SK-N-SH (cell line): ENCODE results near the gene NAALAD2. TPM values are rescaled to one million over a fixed set of nuclear protein-coding genes. Genes with fewer than 3 reads are reported as not detected.

Source experiments
- CTCF ChIA-PET: fragments of 300-600, 350-600 bp; formaldehyde crosslinking; extraction: SDS; loops from one replicate; lab custom pipeline; 2021; lab: Yijun Ruan, JAX
- POLR2A ChIA-PET: fragments of 350-600 bp; sonication (Branson Sonifier 250); formaldehyde crosslinking; extraction: SDS; loops from one replicate; lab custom pipeline; 2020; ENCODE audit warnings: antibody characterized with exemption, inconsistent platforms; lab: Yijun Ruan, JAX
- DNase-seq: peaks from one replicate; pipeline ENCODE4 v3.0.0; 2012
- H2AFZ ChIP-seq: fragments of 200-600 bp; sonication (generic); 2 replicates; pipeline ENCODE4 v1.8.1; 2016; ENCODE audit warnings: antibody characterized with exemption, mild to moderate bottlenecking, low read depth
- H3F3A ChIP-seq: fragments of 200-600 bp; sonication (generic); replicated peaks from 2 replicates; pipeline ENCODE3; 2016; ENCODE audit warnings: antibody characterized with exemption, mild to moderate bottlenecking; ENCODE audit not compliant: insufficient read depth
- H3K27ac ChIP-seq, 2 experiments: fragments of 200-500 bp in 1 of 2; fragments of 200-600 bp in 1 of 2; sonication (Bioruptor generic) in 1 of 2; sonication (generic), shearing (Covaris generic) in 1 of 2; 2 replicates each; pipeline versions ENCODE4 v1.5.1 to v1.6.1; 2014 to 2016; ENCODE audit warnings: low read depth in 2 of 2, inconsistent platforms in 1 of 2, low read length in 1 of 2, mild to moderate bottlenecking in 1 of 2, mixed read lengths in 1 of 2
- H3K27me3 ChIP-seq: fragments of 200-600 bp; sonication (generic), shearing (Covaris generic); 2 replicates; pipeline ENCODE4 v1.6.1; 2016; ENCODE audit warnings: mixed run types; ENCODE audit not compliant: insufficient read depth
- H3K36me3 ChIP-seq, 2 experiments: fragments of 200-500 bp in 1 of 2; fragments of 200-600 bp in 1 of 2; sonication (Bioruptor generic) in 1 of 2; sonication (generic) in 1 of 2; replicated peaks in 1 of 2; 2 replicates each; pipeline versions ENCODE3 to v1.5.1; 2014 to 2016; ENCODE audit warnings: low read length in 1 of 2, mild to moderate bottlenecking in 1 of 2; ENCODE audit not compliant: insufficient read depth in 2 of 2, control insufficient read depth in 1 of 2
- H3K4me1 ChIP-seq, 2 experiments: fragments of 200-500 bp in 1 of 2; fragments of 200-600 bp in 1 of 2; sonication (Bioruptor generic) in 1 of 2; sonication (generic), shearing (Covaris generic) in 1 of 2; 2 replicates each; pipeline versions ENCODE4 v1.5.1 to v1.6.1; 2014 to 2016; ENCODE audit warnings: low read depth in 1 of 2, low read length in 1 of 2, mixed run types in 1 of 2; ENCODE audit not compliant: insufficient read depth in 2 of 2, control insufficient read depth in 1 of 2
- H3K4me2 ChIP-seq: fragments of 200-600 bp; sonication (generic), shearing (Covaris generic); 2 replicates; pipeline ENCODE4 v1.6.1; 2017; ENCODE audit warnings: mixed run types
- H3K4me3 ChIP-seq, 2 experiments: fragments of 200-500 bp in 1 of 2; fragments of 200-600 bp in 1 of 2; sonication (Bioruptor generic) in 1 of 2; sonication (generic), shearing (Covaris generic) in 1 of 2; 2 replicates each; pipeline versions ENCODE4 v1.5.1 to v1.8.1; 2014 to 2016; ENCODE audit warnings: low read depth in 2 of 2, inconsistent platforms in 1 of 2, low read length in 1 of 2, mild to moderate bottlenecking in 1 of 2, mixed read lengths in 1 of 2, moderate library complexity in 1 of 2
- H3K79me2 ChIP-seq: fragments of 200-600 bp; sonication (generic); 2 replicates; pipeline ENCODE4 v1.8.1; 2017; ENCODE audit warnings: mild to moderate bottlenecking; ENCODE audit not compliant: insufficient read depth
- H3K9ac ChIP-seq: fragments of 200-600 bp; sonication (generic); 2 replicates; pipeline ENCODE4 v1.6.1; 2017; ENCODE audit warnings: mixed run types
- H3K9me2 ChIP-seq: fragments of 200-600 bp; sonication (generic); 2 replicates; pipeline ENCODE4 v1.6.1; 2017; ENCODE audit warnings: mixed run types
- H3K9me3 ChIP-seq: fragments of 200-600 bp; sonication (generic); 2 replicates; pipeline ENCODE4 v1.6.1; 2017; ENCODE audit warnings: mixed run types, mild to moderate bottlenecking, moderate library complexity
- H4K20me1 ChIP-seq: fragments of 200-600 bp; sonication (generic); 2 replicates; pipeline ENCODE4 v1.6.1; 2017; ENCODE audit warnings: mild to moderate bottlenecking, mixed run types; ENCODE audit not compliant: insufficient read depth
- CTCF ChIP-seq: fragments of 200-600 bp; sonication (generic); IDR thresholded peaks from 2 replicates; pipeline ENCODE4 v1.6.1; 2017; ENCODE audit warnings: antibody characterized with exemption, mild to moderate bottlenecking, moderate library complexity
- GABPA ChIP-seq: IDR thresholded peaks from 2 replicates; pipeline ENCODE4 v1.4.0; 2012; ENCODE audit warnings: low read depth, mild to moderate bottlenecking
- MEF2A ChIP-seq: IDR thresholded peaks from 2 replicates; pipeline ENCODE4 v1.4.0; 2012; ENCODE audit warnings: low read depth, borderline replicate concordance
- MXI1 ChIP-seq: IDR thresholded peaks from 2 replicates; pipeline ENCODE4 v1.6.1; 2012; ENCODE audit warnings: mild to moderate bottlenecking, low read depth, low read length, improper control_type of control experiment
- RXRA ChIP-seq: IDR thresholded peaks from 2 replicates; pipeline ENCODE4 v1.4.0; 2012; ENCODE audit warnings: low read depth, mild to moderate bottlenecking, borderline replicate concordance
- TAF1 ChIP-seq: IDR thresholded peaks from 2 replicates; pipeline ENCODE4 v1.6.1; 2012; ENCODE audit warnings: low read depth, mild to moderate bottlenecking, low read length, moderate library complexity, borderline replicate concordance
- TCF12 ChIP-seq: IDR thresholded peaks from 2 replicates; pipeline ENCODE4 v1.4.0; 2012
- USF1 ChIP-seq: IDR thresholded peaks from 2 replicates; pipeline ENCODE4 v1.4.0; 2012; ENCODE audit warnings: low read depth, borderline replicate concordance
- USF2 ChIP-seq: fragments of 150-350 bp; IDR thresholded peaks from 2 replicates; pipeline ENCODE4 v1.6.1; 2017; ENCODE audit warnings: antibody characterized with exemption, low read length, low read depth, borderline replicate concordance
- WGBS: methylation state at CpG from one replicate; pipeline ENCODE4 v1.1.6; 2017; ENCODE audit warnings: low lambda C conversion rate; 5-methylcytosine and 5-hydroxymethylcytosine counted together
- polyA plus RNA-seq, 3 experiments: library from polyadenylated mRNA; depleted of rRNA; stranded (reverse); fragments of >200 nt; gene quantifications; 2 replicates each; pipeline ENCODE4 v1.2.3, GENCODE V29; 2012

Gene NAALAD2
- polyA plus RNA-seq, 1 of the 3 experiments (the other 2 are of a cell fraction) = 0.74 TPM

- Histone ChIP-seq H3K4me3 (peak overlapping the region; percentile 71), H3K27ac (peak overlapping the region in 1 of 2 experiments; percentile 95; a peak in 2 of 4 replicates), H3K4me1 (no peaks in the 10 kb centered on the region; a peak in 3 of 4 replicates), H3K9me2 (no peaks in the 10 kb centered on the region), H3K27me3 (no peaks in the 10 kb centered on the region), H3K4me2 (peak overlapping the region; percentile 83), H4K20me1 (no peaks in the 10 kb centered on the region), H3K9ac (no peak overlapping the region; the same call in 1 of the 2 replicates), H3K36me3 (no peaks in the 10 kb centered on the region), H2AFZ (peak overlapping the region; percentile 95), H3F3A (no peaks in the 10 kb centered on the region), H3K9me3 (no peaks in the 10 kb centered on the region)
- CTCF ChIA-PET = interaction anchor here (0.7 to 1.2 kb wide), 4 partner anchors 21 to 92 kb away, joined by 3 to 5 read pairs (median 3); no protein-coding TSS in a partner anchor
- 55% methylated on average over 11 of the region's 11 CpGs for WGBS
- POLR2A ChIA-PET = interaction anchor here (0.6 to 1.2 kb wide), 2 partner anchors 15 to 643 kb away, joined by 3 to 4 read pairs; partner anchors contain the start of gene NOX4
- DNase-seq = no peak
- no peak for TF ChIP-seq MEF2A
- TF ChIP-seq, all 33 proteins: peak for 0
- H3K79me2 ChIP-seq = no peaks in the 10 kb centered on the region
Measured at GRCh38 chr11:90133560-90134477, 644 bp upstream of the NAALAD2 start.

GRCh38 chr11:90135016-90135415 lies 553 bp downstream of the NAALAD2 start:
- WGBS = under 1% methylated on average over 5 of the region's 5 CpGs
- POLR2A ChIA-PET = interaction anchor here (1.2 kb wide), 1 partner anchor 644 kb away, joined by 4 read pairs; the partner anchor contains the start of gene NOX4
- DNase-seq = no peak

More at GRCh38 chr11:90135016-90135415, 553 bp downstream of the NAALAD2 start:
- no peaks in the 10 kb centered on the region for H3K36me3 ChIP-seq
- TF ChIP-seq USF2 (no peak), MXI1 (peak; percentile 50; the same call in 1 of the 2 replicates), TAF1 (no peak), GABPA (no peak), CTCF (no peak), RXRA (no peak), USF1 (no peak), TCF12 (no peak)
- TF ChIP-seq, all 33 proteins: peak for 1
- H2AFZ ChIP-seq = peak overlapping the region; percentile 95
- no peaks in the 10 kb centered on the region for H3K79me2 ChIP-seq
- H3K27ac ChIP-seq = peak overlapping the region in 1 of 2 experiments; percentile 95; a peak in 2 of 4 replicates
- no peaks in the 10 kb centered on the region for H4K20me1 ChIP-seq
- peak overlapping the region; percentile 83 for H3K4me2 ChIP-seq
- H3K9me3 ChIP-seq = no peaks in the 10 kb centered on the region
- H3F3A ChIP-seq = no peaks in the 10 kb centered on the region
- CTCF ChIA-PET = interaction anchor here (0.8 to 1.3 kb wide), 3 partner anchors 22 to 70 kb away, joined by 3 to 5 read pairs (median 3); no protein-coding TSS in a partner anchor
- H3K27me3 ChIP-seq = no peaks in the 10 kb centered on the region
- H3K4me3 ChIP-seq = peak overlapping the region; percentile 71
- no peaks in the 10 kb centered on the region; a peak in 3 of 4 replicates for H3K4me1 ChIP-seq
- H3K9me2 ChIP-seq = no peaks in the 10 kb centered on the region
- peak overlapping the region; percentile 37 for H3K9ac ChIP-seq
